GM21423 (cell line): Measurements from ENCODE around the gene ITM2C.

Experiments
- ATAC-seq: cut with Tn5 transposase; IDR thresholded peaks from one replicate; pipeline ENCODE4 v1.9.1; 2021; ENCODE audit warnings: mild to moderate bottlenecking, moderate library complexity; ENCODE audit not compliant: unreplicated experiment

The ITM2C gene

GRCh38 chr2:230872968-230873660 is 8.4 kb downstream of the ITM2C start:
- ATAC-seq, result peak; percentile 66

- peak; percentile 62 for ATAC-seq
Measured at GRCh38 chr2:230873661-230874401, 9.1 kb downstream of the ITM2C start.

- no peak for ATAC-seq
Measured at GRCh38 chr2:230874456-230874855, 9.7 kb downstream of the ITM2C start.

GRCh38 chr2:230874876-230875275 is 10.1 kb downstream of the ITM2C start:
- ATAC-seq, result no peak

- no peak for ATAC-seq
Measured at GRCh38 chr2:230875347-230876315, 10.9 kb downstream of the ITM2C start.

GRCh38 chr2:230877116-230877758 is 12.5 kb downstream of the ITM2C start:
- ATAC-seq, result no peak

- ATAC-seq, result no peak
Measured at GRCh38 chr2:230877759-230878598, 13.2 kb downstream of the ITM2C start.

- no peak for ATAC-seq
Measured at GRCh38 chr2:230878599-230879188, 14.0 kb downstream of the ITM2C start.

GRCh38 chr2:230879271-230879882 is 14.6 kb downstream of the ITM2C start:
- no peak for ATAC-seq

GRCh38 chr2:230879891-230880290 is 15.1 kb downstream of the ITM2C start:
- no peak for ATAC-seq

- ATAC-seq, result no peak
Measured at GRCh38 chr2:230881840-230882239, 17.1 kb downstream of the ITM2C start.

- no peak for ATAC-seq
Measured at GRCh38 chr2:230885463-230886130, 20.9 kb downstream of the ITM2C start.

- ATAC-seq, result no peak
Measured at GRCh38 chr2:230886206-230886605, 21.5 kb downstream of the ITM2C start.

- ATAC-seq, result no peak
Measured at GRCh38 chr2:230886671-230887071, 21.9 kb downstream of the ITM2C start.

GRCh38 chr2:230887342-230887741 is 22.6 kb downstream of the ITM2C start:
- ATAC-seq, result no peak

GRCh38 chr2:230888824-230889400 is 24.2 kb downstream of the ITM2C start:
- ATAC-seq, result no peak

GRCh38 chr2:230889911-230890601 is 25.3 kb downstream of the ITM2C start:
- no peak for ATAC-seq

GRCh38 chr2:230890646-230891045 is 25.9 kb downstream of the ITM2C start:
- no peak for ATAC-seq
